HepG2 (cell line): ENCODE measurements around the gene SUCLA2. TPM values are rescaled to one million over a fixed set of nuclear protein-coding genes. Genes with fewer than 3 reads are reported as not detected.

Experiments
- ATAC-seq: fragments of 200-7000 bp; cut with Tn5 transposase; 3 replicates; pipeline ENCODE4 v1.9.1; 2020; ENCODE audit warnings: mild to moderate bottlenecking, moderate library complexity
- BruUV-seq: library from RNA; stranded (reverse); fragments of 400-500 nt; replicated peaks from 2 replicates; lab custom pipeline; 2021; lab: Mats Ljungman, UMichigan
- CTCF ChIA-PET: fragments of 300-600 bp; formaldehyde crosslinking; extraction: SDS; loops from one replicate; lab custom pipeline; 2021; ENCODE audit warnings: low total read pairs, inconsistent platforms, low intra/inter-chr PET ratio; lab: Yijun Ruan, JAX
- POLR2A ChIA-PET: fragments of 350-600 bp; sonication (Branson Sonifier 250); formaldehyde crosslinking; loops from one replicate; lab custom pipeline; 2020; ENCODE audit warnings: antibody characterized with exemption, inconsistent platforms; lab: Yijun Ruan, JAX
- DNase-seq: peaks from one replicate; pipeline ENCODE4 v3.0.0-alpha.2; 2015; ENCODE audit warnings: low spot score
- FAIRE-seq: peaks from 3 replicates; lab custom pipeline; 2011; peaks lifted over from hg19 to GRCh38; lab: Jason Lieb, UNC
- H2AFZ ChIP-seq: one replicate; pipeline ENCODE4 v1.6.1; 2011; ENCODE audit warnings: low read length, inconsistent platforms
- H3K27ac ChIP-seq: fragments of 300-600 bp; 3 replicates; pipeline ENCODE4 v1.8.0; 2011; ENCODE audit warnings: mixed run types, mild to moderate bottlenecking, mixed read lengths, low read length, inconsistent platforms; ENCODE audit not compliant: insufficient read depth; ENCODE audit errors: extremely low read length
- H3K27me3 ChIP-seq, 2 experiments: fragments of 200-600 bp in 1 of 2; 2 replicates in 1 of 2; 3 replicates in 1 of 2; pipeline versions ENCODE4 v1.6.0 to v1.8.0; 2011; ENCODE audit warnings: low read length in 2 of 2, mild to moderate bottlenecking in 2 of 2, moderate library complexity in 2 of 2, inconsistent platforms in 1 of 2; ENCODE audit not compliant: insufficient read depth in 2 of 2, control insufficient read depth in 1 of 2
- H3K36me3 ChIP-seq, 2 experiments: fragments of 200-600 bp in 1 of 2; replicated peaks in 1 of 2; 2 replicates in 1 of 2; 3 replicates in 1 of 2; pipeline versions ENCODE4 v1.5.1 to v1.8.0; 2011; ENCODE audit warnings: low read length in 2 of 2, inconsistent platforms in 1 of 2; ENCODE audit not compliant: insufficient read depth in 2 of 2, control insufficient read depth in 1 of 2
- H3K4me1 ChIP-seq: 2 replicates; pipeline ENCODE4 v1.5.1; 2012; ENCODE audit warnings: low read length, inconsistent platforms; ENCODE audit not compliant: insufficient read depth
- H3K4me2 ChIP-seq: 2 replicates; pipeline ENCODE4 v1.6.0; 2011; ENCODE audit warnings: low read depth, low read length, inconsistent platforms
- H3K4me3 ChIP-seq, 3 experiments: fragments of 200-600 bp in 1 of 3; sonication (generic), shearing (Covaris generic) in 1 of 3; replicated peaks in 1 of 3; 2 replicates each; pipeline ENCODE4 v1.5.1; 2011 to 2016; ENCODE audit warnings: low read length in 3 of 3, inconsistent platforms in 2 of 3, low read depth in 2 of 3, mild to moderate bottlenecking in 2 of 3, control low read depth in 1 of 3, mixed read lengths in 1 of 3; ENCODE audit not compliant: insufficient read depth in 1 of 3
- H3K79me2 ChIP-seq: one replicate; pipeline ENCODE4 v1.6.1; 2011; ENCODE audit warnings: low read length, inconsistent platforms; ENCODE audit not compliant: insufficient read depth
- H3K9ac ChIP-seq: 2 replicates; pipeline ENCODE4 v1.6.0; 2011; ENCODE audit warnings: mild to moderate bottlenecking, low read depth, low read length, inconsistent platforms; ENCODE audit not compliant: insufficient read depth
- H3K9me3 ChIP-seq: 2 replicates; pipeline ENCODE4 v1.5.1; 2012; ENCODE audit warnings: mild to moderate bottlenecking, low read length
- H4K20me1 ChIP-seq: 2 replicates; pipeline ENCODE4 v1.6.0; 2011; ENCODE audit warnings: inconsistent platforms, mild to moderate bottlenecking, low read length, moderate library complexity; ENCODE audit not compliant: insufficient read depth
- CEBPB ChIP-seq: IDR thresholded peaks from 2 replicates; pipeline ENCODE4 v1.6.1; 2011; ENCODE audit warnings: low read depth, low read length, improper control_type of control experiment, borderline replicate concordance
- TBP ChIP-seq: sonication (generic); formaldehyde crosslinking; IDR thresholded peaks from 2 replicates; pipeline ENCODE4 v1.5.0; 2020; ENCODE audit warnings: missing genetic modification reagents
- ZNF513 ChIP-seq: sonication (generic); formaldehyde crosslinking; conservative IDR thresholded peaks from 2 replicates; pipeline ENCODE4 v1.5.0; 2020; ENCODE audit warnings: missing genetic modification reagents
- WGBS: methylation state at CpG from one replicate; pipeline ENCODE4 v1.1.6; 2017; ENCODE audit warnings: low lambda C conversion rate; 5-methylcytosine and 5-hydroxymethylcytosine counted together
- in situ Hi-C: cut with HindIII; loops from 2 replicates; pipeline ENCODE4 v1.10.0; 2017; ENCODE audit warnings: low pct_unique_long_range_greater_than_20kb; ENCODE audit not compliant: extremely low pct_ligation_motif_present
- intact Hi-C: fragments of 100-400 bp; cut with micrococcal nuclease; formaldehyde crosslinking; loops from one replicate; pipeline ENCODE4 v1.10.0; 2022; ENCODE audit not compliant: unreplicated experiment
- polyA plus RNA-seq, 8 experiments: library from polyadenylated mRNA; depleted of rRNA in 3 of 8; stranded (reverse) in 7 of 8; unstranded in 1 of 8; fragments of >200 nt; fragmentation: Illumina TruSeq in 4 of 8; extraction: Trizol in 4 of 8; gene quantifications; 2 replicates each; pipeline versions ENCODE4 v1.2.1 to v1.2.3, GENCODE V29; 2011 to 2016; ENCODE audit warnings: low read depth in 4 of 8, missing spikeins in 1 of 8, mixed read lengths in 1 of 8; ENCODE audit not compliant: insufficient read depth in 1 of 8
- total RNA-seq, 5 experiments: library from RNA; depleted of rRNA; stranded (reverse); fragments of >200 nt; fragmentation: Illumina TruSeq; extraction: Trizol; gene quantifications; 2 replicates each; pipeline ENCODE4 v1.2.3, GENCODE V29; 2016; ENCODE audit warnings: low read depth in 1 of 5

Gene SUCLA2
- total and polyA plus RNA-seq, 2 of the 13 experiments (the other 11 are each of a cell fraction or from before 2014, with no cell fraction given) = 28.4 to 77.1 TPM

DNA sequence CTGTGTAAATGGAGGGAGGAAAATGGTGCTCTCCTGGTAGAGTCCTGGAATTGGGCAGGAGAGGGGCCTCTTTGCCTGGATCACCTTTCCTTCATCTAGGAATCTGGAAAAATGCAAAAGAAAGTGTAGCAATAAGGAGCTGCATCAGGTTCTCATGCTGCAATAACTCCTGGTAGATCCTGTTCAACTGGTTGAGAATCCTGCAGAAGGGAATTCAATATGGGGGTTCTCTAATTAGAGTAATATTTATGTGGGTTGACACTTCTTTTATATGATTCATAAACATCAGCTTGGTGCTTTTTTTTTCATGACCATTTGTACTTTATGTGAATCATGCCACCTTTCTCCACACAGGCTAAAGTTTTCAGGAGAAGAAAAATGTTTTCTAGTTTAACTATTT is 27.0 kb upstream of the SUCLA2 start:
- H3K9me3 ChIP-seq = no peaks in the 10 kb centered on the region
- no peaks in the 10 kb centered on the region for H4K20me1 ChIP-seq
- in situ Hi-C loops (no loop called here), intact Hi-C loops (no loop called here)
- no peak for FAIRE-seq
- no peaks in the 10 kb centered on the region for H3K79me2 ChIP-seq
- no peak overlapping the region for H3K27ac ChIP-seq
- POLR2A ChIA-PET = no interaction called here
- H3K4me3 ChIP-seq = no peak overlapping the region
- CTCF ChIA-PET = no interaction called here
- no peak overlapping the region for H3K4me2 ChIP-seq
- no peak overlapping the region for H2AFZ ChIP-seq
- no peaks in the 10 kb centered on the region for H3K36me3 ChIP-seq
- H3K9ac ChIP-seq = no peak overlapping the region
- no peak for TF ChIP-seq TBP (CRISPR knock-in tag)
- TF ChIP-seq, all 625 proteins: peak for 0
- BruUV-seq = no TSS peak
- DNase-seq = no peak
- ATAC-seq = no peak
- Histone ChIP-seq H3K27me3 (no peaks in the 10 kb centered on the region), H3K4me1 (peaks cover 6% of the 10 kb centered on the region; the same call in 1 of the 2 replicates)

- Histone ChIP-seq H3K9ac (no peak overlapping the region), H3K27me3 (no peaks in the 10 kb centered on the region), H3K4me1 (0 out of 2 replicates have a peak, but pooled peaks cover 7% of the 10 kb centered on the region), H3K27ac (no peak overlapping the region), H3K4me3 (no peak overlapping the region), H4K20me1 (no peaks in the 10 kb centered on the region), H3K4me2 (no peak overlapping the region)
- CTCF ChIA-PET = no interaction called here
- intact Hi-C loops = no loop called here
- 52% methylated on average over 1 of the region's 1 CpG for WGBS
- no TSS peak for BruUV-seq
- ATAC-seq = no peak
- TF ChIP-seq ZNF513 (CRISPR knock-in tag) = no peak
- TF ChIP-seq CEBPB = peak; percentile 45; the same call in 1 of the 2 replicates
- TF ChIP-seq, all 625 proteins: peak for 1
- H3K79me2 ChIP-seq = no peaks in the 10 kb centered on the region
- in situ Hi-C loops = no loop called here
- H2AFZ ChIP-seq = no peak overlapping the region
- DNase-seq (no peak), FAIRE-seq (no peak)
- no peaks in the 10 kb centered on the region for H3K36me3 ChIP-seq
- POLR2A ChIA-PET = no interaction called here
- H3K9me3 ChIP-seq = no peaks in the 10 kb centered on the region
These were observed 18.7 kb upstream of the SUCLA2 start for GRCh38 chr13:48019796-48020195.
